Mesendoderm (in vitro differentiated cells): Measurements from ENCODE around the gene HSPA14.

Source experiments
- DNase-seq: peaks from one replicate; pipeline ENCODE4 v3.0.0; 2013
- H2AK5ac ChIP-seq: 2 replicates; pipeline ENCODE4 v1.6.1; 2013; ENCODE audit warnings: low read length, inconsistent platforms
- H2BK120ac ChIP-seq: 2 replicates; pipeline ENCODE4 v1.6.1; 2013; ENCODE audit warnings: low read depth, mild to moderate bottlenecking, low read length, moderate library complexity, mixed read lengths
- H2BK15ac ChIP-seq: replicated peaks from 2 replicates; pipeline ENCODE4 v1.6.1; 2013; ENCODE audit warnings: low read depth, mild to moderate bottlenecking, moderate library complexity
- H2BK5ac ChIP-seq: 2 replicates; pipeline ENCODE4 v1.6.1; 2013; ENCODE audit warnings: low read length, inconsistent platforms
- H3K18ac ChIP-seq: 2 replicates; pipeline ENCODE4 v1.6.1; 2013; ENCODE audit warnings: mild to moderate bottlenecking, low read length, mixed read lengths
- H3K23ac ChIP-seq: one replicate; pipeline ENCODE4 v1.6.1; 2013; ENCODE audit warnings: low read length
- H3K27ac ChIP-seq: 2 replicates; pipeline ENCODE4 v1.5.1; 2013; ENCODE audit warnings: low read depth, mild to moderate bottlenecking, inconsistent platforms, low read length, moderate library complexity
- H3K27me3 ChIP-seq: 2 replicates; pipeline ENCODE4 v1.6.1; 2013; ENCODE audit warnings: low read length, control low read depth, mild to moderate bottlenecking, inconsistent platforms; ENCODE audit not compliant: insufficient read depth, poor library complexity
- H3K36me3 ChIP-seq: 2 replicates; pipeline ENCODE4 v1.6.1; 2013; ENCODE audit warnings: low read length, inconsistent platforms; ENCODE audit not compliant: control insufficient read depth, insufficient read depth
- H3K4ac ChIP-seq: one replicate; pipeline ENCODE4 v1.6.1; 2013; ENCODE audit warnings: low read depth, mild to moderate bottlenecking, low read length, moderate library complexity
- H3K4me1 ChIP-seq: 2 replicates; pipeline ENCODE4 v1.6.1; 2013; ENCODE audit warnings: low read depth, low read length, inconsistent platforms; ENCODE audit not compliant: control insufficient read depth
- H3K4me2 ChIP-seq: 2 replicates; pipeline ENCODE4 v1.6.1; 2013; ENCODE audit warnings: low read length
- H3K4me3 ChIP-seq: 2 replicates; pipeline ENCODE4 v1.5.1; 2013; ENCODE audit warnings: mild to moderate bottlenecking, low read length
- H3K56ac ChIP-seq: one replicate; pipeline ENCODE4 v1.6.1; 2013; ENCODE audit warnings: low read length
- H3K79me1 ChIP-seq: 2 replicates; pipeline ENCODE4 v1.6.1; 2013; ENCODE audit warnings: low read length, inconsistent platforms
- H3K79me2 ChIP-seq: 2 replicates; pipeline ENCODE4 v1.6.1; 2013; ENCODE audit warnings: mild to moderate bottlenecking, low read length; ENCODE audit not compliant: control insufficient read depth, insufficient read depth
- H3K9ac ChIP-seq: 2 replicates; pipeline ENCODE4 v1.6.1; 2013; ENCODE audit warnings: low read length, inconsistent platforms
- H4K5ac ChIP-seq: one replicate; pipeline ENCODE4 v1.6.1; 2013; ENCODE audit warnings: low read length
- H4K8ac ChIP-seq: one replicate; pipeline ENCODE4 v1.6.1; 2013; ENCODE audit warnings: low read depth, mild to moderate bottlenecking, control low read depth, low read length, moderate library complexity
- WGBS: extraction: QIAGEN DNeasy Blood & Tissue Kit; methylation state at CpG from one replicate; pipeline ENCODE4 v1.1.7; 2013; ENCODE audit warnings: low lambda C conversion rate, missing lambda C conversion rate; ENCODE audit not compliant: insufficient coverage; ENCODE audit errors: extremely low coverage; 5-methylcytosine and 5-hydroxymethylcytosine counted together

Gene HSPA14

GRCh38 chr10:14873090-14873760 is 35.1 kb downstream of the HSPA14 start:
- no peak overlapping the region for H4K8ac ChIP-seq
- H2BK120ac ChIP-seq: no peak overlapping the region
- H3K79me1 ChIP-seq: peaks cover 3% of the 10 kb centered on the region
- H3K79me2 ChIP-seq: peaks cover 2% of the 10 kb centered on the region
- no peak overlapping the region for H3K56ac ChIP-seq
- no CpG with 5 or more reads among the region's 2 CpGs for WGBS
- no peak overlapping the region for H2BK5ac ChIP-seq
- no peak overlapping the region for H3K4ac ChIP-seq
- H3K36me3 ChIP-seq: no peaks in the 10 kb centered on the region
- H3K9ac ChIP-seq: no peak overlapping the region
- H3K4me2 ChIP-seq: no peak overlapping the region
- no peak for DNase-seq
- H4K5ac ChIP-seq: no peak overlapping the region
- no peak overlapping the region for H2BK15ac ChIP-seq
- no peak overlapping the region for H3K4me3 ChIP-seq
- H3K27ac ChIP-seq: no peak overlapping the region
- no peaks in the 10 kb centered on the region for H3K27me3 ChIP-seq
- H3K18ac ChIP-seq: no peak overlapping the region
- H2AK5ac ChIP-seq: no peak overlapping the region
- no peaks in the 10 kb centered on the region for H3K4me1 ChIP-seq
- H3K23ac ChIP-seq: no peak overlapping the region

- Histone ChIP-seq H3K23ac (no peak overlapping the region), H3K18ac (no peak overlapping the region), H2BK5ac (no peak overlapping the region), H3K4me2 (no peak overlapping the region), H2BK120ac (no peak overlapping the region), H3K4ac (no peak overlapping the region), H3K27ac (no peak overlapping the region), H3K4me1 (no peaks in the 10 kb centered on the region), H4K8ac (no peak overlapping the region), H3K4me3 (no peak overlapping the region), H3K79me2 (peaks cover 18% of the 10 kb centered on the region), H2AK5ac (no peak overlapping the region), H3K27me3 (no peaks in the 10 kb centered on the region), H4K5ac (no peak overlapping the region), H3K79me1 (peaks cover 5% of the 10 kb centered on the region), H3K56ac (no peak overlapping the region), H3K36me3 (no peaks in the 10 kb centered on the region), H2BK15ac (no peak overlapping the region), H3K9ac (no peak overlapping the region)
- DNase-seq: no peak
- WGBS: no CpG with 5 or more reads among the region's 12 CpGs
Measured at GRCh38 chr10:14875941-14876340, 37.8 kb downstream of the HSPA14 start.

GRCh38 chr10:14876764-14877163 is 38.7 kb downstream of the HSPA14 start:
- DNase-seq: no peak
- H3K27ac ChIP-seq: no peak overlapping the region
- H3K56ac ChIP-seq: peak overlapping the region; percentile 37
- H3K4me3 ChIP-seq: no peak overlapping the region
- H3K18ac ChIP-seq: no peak overlapping the region
- WGBS: no CpG with 5 or more reads among the region's 9 CpGs
- H3K4ac ChIP-seq: no peak overlapping the region
- H4K8ac ChIP-seq: no peak overlapping the region
- no peaks in the 10 kb centered on the region for H3K36me3 ChIP-seq
- H3K9ac ChIP-seq: peak overlapping the region; percentile 24
- H4K5ac ChIP-seq: no peak overlapping the region
- no peak overlapping the region for H2BK5ac ChIP-seq
- peaks cover 21% of the 10 kb centered on the region for H3K79me2 ChIP-seq
- H2AK5ac ChIP-seq: no peak overlapping the region
- no peak overlapping the region for H2BK120ac ChIP-seq
- no peak overlapping the region for H3K23ac ChIP-seq
- H2BK15ac ChIP-seq: no peak overlapping the region
- peaks cover 5% of the 10 kb centered on the region for H3K79me1 ChIP-seq
- H3K27me3 ChIP-seq: no peaks in the 10 kb centered on the region
- no peak overlapping the region for H3K4me2 ChIP-seq
- no peaks in the 10 kb centered on the region for H3K4me1 ChIP-seq

GRCh38 chr10:14878266-14879123 is 40.4 kb downstream of the HSPA14 start, which contains the start of gene SUV39H2:
Gene SUV39H2, plus strand, starts transcription at chr10:14878866. Its CDS starts 23 bp downstream, at chr10:14878889.
- H2AK5ac ChIP-seq: no peak within 1 kb of the TSS

GRCh38 chr10:14879124-14879927 is 41.2 kb downstream of the HSPA14 start:
- Histone ChIP-seq H3K79me1 (peaks cover 8% of the 10 kb centered on the region), H3K56ac (peak overlapping the region; percentile 93), H3K4me1 (no peaks in the 10 kb centered on the region), H3K4me2 (peak overlapping the region; percentile 55), H3K9ac (peak overlapping the region; percentile 92), H3K27ac (peak overlapping the region; percentile 95), H2BK5ac (no peak overlapping the region), H3K79me2 (peaks cover 40% of the 10 kb centered on the region), H3K18ac (peak overlapping the region; percentile 98), H3K4me3 (peak overlapping the region; percentile 89), H3K23ac (no peak overlapping the region), H2BK15ac (no peak overlapping the region), H2BK120ac (peak overlapping the region; percentile 19), H3K36me3 (no peaks in the 10 kb centered on the region), H3K4ac (peak overlapping the region; percentile 49), H4K8ac (peak overlapping the region; percentile 65), H3K27me3 (no peaks in the 10 kb centered on the region), H2AK5ac (no peak overlapping the region), H4K5ac (no peak overlapping the region)
- peak; percentile 79 for DNase-seq
- WGBS: no CpG with 5 or more reads among the region's 60 CpGs

More at GRCh38 chr10:14878266-14879123, 40.4 kb downstream of the HSPA14 start, which contains the start of gene SUV39H2:
- H3K36me3 ChIP-seq: no peaks in the 10 kb centered on the region
- H2BK5ac ChIP-seq: peak within 1 kb of the TSS; percentile 84
- peaks cover 6% of the 10 kb centered on the region for H3K79me1 ChIP-seq
- H4K5ac ChIP-seq: no peak within 1 kb of the TSS
- peak within 1 kb of the TSS; percentile 92 for H3K4me3 ChIP-seq
- no peaks in the 10 kb centered on the region for H3K4me1 ChIP-seq
- no CpG with 5 or more reads among the region's 102 CpGs for WGBS
- H3K27ac ChIP-seq: peak within 1 kb of the TSS; percentile 95
- H3K79me2 ChIP-seq: peaks cover 32% of the 10 kb centered on the region
- peak within 1 kb of the TSS; percentile 92 for H3K9ac ChIP-seq
- peak within 1 kb of the TSS; percentile 100 for H3K56ac ChIP-seq
- H3K23ac ChIP-seq: peak within 1 kb of the TSS; percentile 3
- no peak within 1 kb of the TSS for H2BK15ac ChIP-seq
- H3K18ac ChIP-seq: peak within 1 kb of the TSS; percentile 98
- H4K8ac ChIP-seq: peak within 1 kb of the TSS; percentile 65
- peak within 1 kb of the TSS; percentile 58 for H3K4me2 ChIP-seq
- H2BK120ac ChIP-seq: peak within 1 kb of the TSS; percentile 19
- peak within 1 kb of the TSS; percentile 74 for H3K4ac ChIP-seq
- peak; percentile 97 for DNase-seq
- H3K27me3 ChIP-seq: no peaks in the 10 kb centered on the region
